Effector CD8-positive, alpha-beta T cell (primary cell): Measurements from ENCODE around the gene ZNRF3.

ENCODE experiments used
- DNase-seq: peaks from one replicate; lab custom pipeline; 2025; lab: John Stamatoyannopoulos, UW

Gene ZNRF3

DNA sequence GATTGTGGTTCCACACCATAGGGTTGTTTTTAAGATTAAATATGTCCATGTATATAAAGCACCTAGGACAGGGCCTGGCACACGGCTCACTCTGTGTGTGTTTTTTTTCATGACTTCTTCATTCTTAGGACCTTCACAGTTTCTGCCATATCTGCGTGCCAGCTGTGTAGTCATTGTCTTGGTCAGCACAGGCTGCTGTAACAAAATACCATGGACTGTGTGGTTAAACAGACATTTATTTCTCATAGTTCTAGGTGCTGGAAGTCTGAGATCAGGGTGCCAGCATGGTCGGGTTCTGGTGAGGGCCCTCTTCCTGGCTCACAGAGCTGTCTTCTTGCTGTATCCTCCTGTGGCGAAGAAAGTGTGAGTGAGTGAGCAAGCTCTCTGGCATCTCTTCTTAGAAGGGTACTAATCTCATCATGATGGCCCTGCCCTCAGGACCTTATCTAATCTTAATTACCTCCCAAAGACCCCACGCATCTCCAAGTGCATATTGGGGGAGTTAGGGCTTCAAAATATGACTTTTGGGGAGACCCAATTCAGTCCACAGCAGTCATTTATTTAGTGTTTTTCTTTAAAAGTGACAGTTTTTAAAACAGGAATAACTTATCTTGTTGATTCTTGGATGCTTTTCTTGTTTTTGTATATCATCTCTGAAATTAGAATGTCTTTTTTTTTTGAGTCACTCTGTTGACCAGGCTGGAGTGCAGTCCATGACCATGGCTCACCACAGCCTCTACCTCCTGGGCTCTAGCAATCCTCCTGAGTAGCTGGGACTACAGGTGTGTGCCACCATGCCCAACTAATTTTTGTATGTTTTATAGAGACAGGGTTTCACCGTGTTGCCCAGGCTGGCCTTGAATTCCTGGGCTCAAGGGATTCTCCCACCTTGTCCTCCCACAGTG is 70.9 kb downstream of the ZNRF3 start:
- DNase-seq = no peak

- DNase-seq = peak; percentile 47
Observed at GRCh38 chr22:28955817-28956216, 72.4 kb downstream of the ZNRF3 start.

GRCh38 chr22:28956506-28956905 is 73.1 kb downstream of the ZNRF3 start:
- no peak for DNase-seq

- DNase-seq = no peak
Observed at GRCh38 chr22:28958611-28959010, 75.2 kb downstream of the ZNRF3 start.

- no peak for DNase-seq
Observed at GRCh38 chr22:28962042-28962554, 78.7 kb downstream of the ZNRF3 start.

DNA sequence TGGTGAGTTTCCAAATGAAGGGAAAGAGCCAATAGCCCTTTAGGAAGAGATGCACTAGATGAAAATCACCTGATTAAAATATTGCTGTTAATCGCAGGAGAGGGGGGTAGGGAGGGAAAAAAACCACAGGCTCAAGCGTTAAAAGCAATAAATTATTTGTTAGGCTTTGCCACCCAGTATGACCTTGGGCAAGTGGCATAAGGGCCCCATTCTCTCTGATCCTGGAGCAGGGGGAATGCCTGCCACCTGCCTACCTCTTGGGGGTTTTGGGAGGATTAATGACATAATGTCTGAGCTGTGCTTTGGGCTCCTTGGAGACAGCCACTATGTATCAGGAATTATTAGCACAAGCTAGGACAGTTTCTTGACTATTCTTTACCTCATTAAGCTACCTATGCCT is 80.0 kb downstream of the ZNRF3 start:
- no peak for DNase-seq

GRCh38 chr22:28967163-28967665 is 83.8 kb downstream of the ZNRF3 start:
- no peak for DNase-seq

GRCh38 chr22:28967969-28968368 is 84.6 kb downstream of the ZNRF3 start:
- no peak for DNase-seq

DNA sequence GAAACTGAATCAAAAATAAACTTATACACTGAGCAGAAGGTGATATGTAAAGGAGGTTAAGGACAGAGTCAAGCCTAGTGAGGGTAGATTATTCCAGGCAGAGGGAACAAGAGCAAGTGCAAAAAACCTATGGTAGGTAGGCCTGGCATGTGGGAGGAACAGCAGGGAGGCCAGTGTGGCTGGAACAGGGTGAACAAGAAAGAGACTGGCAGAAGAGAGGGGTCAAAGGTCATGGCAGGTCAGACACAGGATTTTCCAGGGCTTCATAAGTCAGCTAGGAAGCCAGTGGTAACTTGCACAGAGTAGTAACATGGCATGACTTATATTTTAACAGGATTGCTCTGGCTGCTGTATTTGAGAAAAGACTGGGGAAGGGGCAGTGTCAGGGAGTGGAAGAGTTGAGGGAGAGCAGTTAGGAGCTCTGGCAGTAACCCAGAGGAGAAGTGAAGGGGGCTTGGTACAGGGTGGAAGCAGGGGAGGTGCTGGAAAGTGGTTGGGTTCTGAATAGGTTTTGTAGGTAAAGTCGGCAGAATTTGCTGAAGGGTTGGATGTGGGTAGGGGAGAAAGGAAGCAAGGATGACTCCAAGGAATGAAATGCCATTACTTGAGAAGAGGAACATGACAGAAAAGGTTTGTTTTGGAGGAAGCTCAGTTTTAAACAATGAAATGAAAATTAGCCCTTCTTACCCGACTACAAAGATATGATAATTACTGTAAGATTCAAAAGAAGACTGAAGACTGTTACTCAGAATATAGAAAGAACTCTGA is 86.2 kb downstream of the ZNRF3 start:
- no peak for DNase-seq

DNA sequence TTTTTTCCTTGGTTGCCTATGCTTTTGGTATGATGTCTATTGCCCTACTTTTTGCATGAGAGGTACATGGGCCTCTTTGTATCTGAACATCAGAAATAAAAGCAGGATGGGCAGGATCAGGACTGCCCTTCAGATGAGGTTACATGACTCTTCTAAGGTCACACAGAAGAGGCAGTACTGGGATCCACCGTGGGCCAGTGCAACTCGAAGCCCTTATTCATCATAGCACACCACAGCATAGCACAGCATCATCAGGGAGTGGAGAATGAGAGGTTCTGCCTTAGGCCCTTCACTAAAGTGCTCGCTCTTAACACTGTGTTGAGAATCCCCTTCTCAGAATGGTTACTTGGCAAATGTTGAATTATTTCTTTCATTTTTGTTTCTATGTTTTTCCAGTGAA is 90.0 kb downstream of the ZNRF3 start:
- DNase-seq = no peak

- no peak for DNase-seq
Observed at GRCh38 chr22:28977060-28977459, 93.7 kb downstream of the ZNRF3 start.

DNA sequence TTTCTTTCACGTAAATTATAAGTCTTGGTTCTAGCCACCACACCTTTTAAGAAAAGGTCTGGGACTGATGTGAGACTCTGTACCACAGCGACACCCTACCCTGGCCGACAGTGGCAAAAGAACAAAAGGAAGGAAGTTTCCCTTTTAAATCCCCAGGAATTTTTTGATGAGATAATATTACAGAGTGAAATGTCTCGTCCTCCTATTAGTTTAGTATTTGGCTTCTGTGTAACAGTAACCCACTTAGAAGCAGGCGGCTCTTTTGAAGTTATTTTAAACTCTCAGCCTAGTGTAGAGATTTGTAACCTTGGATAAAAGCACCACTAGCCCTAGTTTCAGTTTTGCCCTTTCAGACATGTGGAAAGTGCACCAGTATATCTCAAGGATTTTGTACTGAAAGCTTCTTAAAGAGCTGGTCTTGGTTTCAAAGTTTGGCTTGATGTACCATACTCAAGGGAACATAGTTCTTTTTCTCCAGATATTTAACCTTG is 94.2 kb downstream of the ZNRF3 start:
- no peak for DNase-seq

DNA sequence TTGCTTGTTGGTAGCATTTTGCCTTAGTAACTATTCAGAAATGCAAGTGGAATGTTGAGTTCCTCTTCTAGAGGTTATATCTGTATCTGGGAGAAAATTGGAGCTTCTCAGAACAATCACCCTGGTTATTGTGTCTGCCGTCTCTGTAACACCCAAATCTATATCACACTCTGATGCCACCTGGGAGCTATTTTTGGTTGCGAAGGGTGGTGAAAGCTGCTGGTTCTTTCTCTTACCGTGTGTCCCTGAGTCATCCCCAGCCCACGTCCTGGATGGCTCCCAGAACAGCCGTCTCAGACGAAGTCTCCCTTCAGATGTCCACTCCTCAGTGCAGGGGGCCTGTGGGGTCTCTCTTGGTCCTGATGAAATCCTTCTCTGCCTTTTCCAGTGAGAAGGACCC is 94.8 kb downstream of the ZNRF3 start:
- no peak for DNase-seq

DNA sequence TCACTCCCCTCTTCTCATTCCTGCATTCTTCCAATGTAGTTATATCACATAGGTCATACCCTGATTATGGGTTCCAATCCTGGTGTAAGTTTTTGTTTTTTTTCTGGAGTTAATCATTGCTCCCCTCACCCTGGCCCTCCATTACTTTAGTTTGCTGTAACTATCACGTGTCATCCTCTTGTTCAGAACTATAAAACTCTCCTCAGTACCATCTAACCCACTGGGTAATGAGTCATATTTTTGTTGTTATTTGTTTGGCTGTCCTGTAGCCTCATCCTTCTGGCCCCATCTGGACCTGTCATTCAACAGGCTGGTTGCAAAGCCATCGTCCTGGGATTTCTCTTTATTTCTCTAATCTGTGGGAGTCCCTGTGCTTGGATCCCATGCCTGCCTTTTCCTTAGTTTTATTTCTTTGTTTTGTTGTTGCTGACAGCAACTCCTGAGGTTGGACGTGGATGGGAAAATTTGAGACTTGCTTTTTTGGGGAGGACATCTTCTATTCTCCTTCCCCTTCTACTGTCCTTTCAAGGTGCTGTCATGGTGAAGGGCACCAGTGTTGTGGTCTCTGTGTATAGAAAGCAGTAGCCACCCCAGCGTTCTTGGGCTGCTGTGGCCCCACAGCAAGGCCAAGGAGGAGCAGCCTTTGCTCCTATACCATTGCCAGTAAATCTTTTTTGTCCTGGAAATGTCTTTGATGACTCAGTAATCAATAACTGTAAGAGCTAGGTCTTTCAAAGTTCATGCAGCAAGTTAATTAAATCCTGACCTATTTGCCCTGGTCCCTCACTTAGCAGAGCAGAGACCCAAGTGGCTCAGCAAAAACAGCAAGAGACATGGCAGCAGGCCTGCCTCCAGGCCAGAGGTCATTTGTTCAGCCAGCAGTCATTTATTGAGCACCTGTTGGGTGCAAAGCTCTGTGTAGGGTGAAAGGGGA is 95.8 kb downstream of the ZNRF3 start:
- no peak for DNase-seq

DNA sequence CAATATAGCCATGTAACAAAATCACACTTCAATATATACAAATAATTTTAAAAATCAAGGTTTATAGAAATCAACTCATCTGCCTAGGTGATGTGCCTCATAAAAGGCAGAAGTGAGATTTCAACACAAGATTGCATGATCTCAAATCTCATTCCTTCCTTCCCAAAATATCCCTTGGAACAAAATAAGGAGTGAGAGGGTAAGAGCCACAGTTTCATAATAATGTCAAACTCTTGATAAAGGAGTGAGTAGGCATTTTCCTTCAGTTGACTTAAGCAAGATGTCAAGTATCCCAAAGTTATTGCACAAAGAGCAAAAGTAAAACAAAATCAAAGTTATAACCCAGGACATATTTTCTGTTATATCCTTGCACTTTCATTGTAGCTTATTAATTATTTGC is 97.0 kb downstream of the ZNRF3 start:
- no peak for DNase-seq

DNA sequence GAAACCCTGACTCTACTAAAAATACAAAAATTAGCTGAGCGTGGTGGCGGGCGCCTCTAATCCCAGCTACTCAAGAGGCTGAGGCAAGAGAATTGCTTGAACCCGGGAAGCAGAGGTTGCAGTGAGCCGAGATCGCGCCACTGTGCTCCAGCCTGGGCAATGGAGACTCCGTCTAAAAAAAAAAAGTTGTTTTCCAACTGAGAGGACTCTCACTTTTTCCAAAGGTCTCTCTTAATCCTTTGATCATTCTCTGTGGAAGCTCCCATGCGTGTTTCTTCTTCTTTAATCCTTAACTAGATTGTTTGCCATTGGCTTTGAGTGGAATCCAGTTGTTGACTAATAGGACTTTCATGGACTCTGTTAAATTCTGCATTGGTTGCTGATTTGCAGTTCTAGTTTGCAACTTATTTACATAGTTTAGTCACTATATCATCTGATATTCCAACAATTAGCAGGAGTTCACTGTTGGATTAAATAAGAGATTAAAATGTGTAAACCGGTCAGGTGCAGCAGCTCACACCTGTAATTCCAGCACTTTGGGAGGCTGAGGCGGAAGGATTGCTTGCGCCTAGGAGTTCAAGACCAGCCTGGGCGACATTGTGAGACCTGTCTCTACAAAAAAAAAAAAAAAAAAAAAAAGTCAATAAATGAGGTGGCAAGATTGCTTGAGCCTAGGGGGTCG is 98.6 kb downstream of the ZNRF3 start:
- no peak for DNase-seq

DNA sequence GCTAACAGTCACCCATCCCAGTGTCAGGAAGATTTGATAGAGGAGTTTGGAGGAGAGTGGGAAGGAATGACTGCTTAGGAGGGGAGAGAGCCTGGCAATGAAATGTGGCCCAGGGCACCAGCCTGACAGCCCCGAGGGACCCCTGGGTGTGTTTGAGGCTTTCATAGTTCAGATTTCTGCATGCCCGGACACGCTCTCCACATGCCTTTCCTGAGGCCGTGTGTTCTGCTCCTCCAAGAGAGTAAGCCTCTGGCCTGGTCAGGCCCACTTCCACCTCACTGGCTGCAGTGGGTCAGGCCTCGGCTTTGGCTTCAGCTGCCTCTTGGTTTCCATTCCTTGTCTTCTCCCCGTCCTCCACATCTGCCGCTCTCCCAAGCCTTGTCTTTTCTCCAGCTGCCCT is 99.8 kb downstream of the ZNRF3 start:
- no peak for DNase-seq

DNA sequence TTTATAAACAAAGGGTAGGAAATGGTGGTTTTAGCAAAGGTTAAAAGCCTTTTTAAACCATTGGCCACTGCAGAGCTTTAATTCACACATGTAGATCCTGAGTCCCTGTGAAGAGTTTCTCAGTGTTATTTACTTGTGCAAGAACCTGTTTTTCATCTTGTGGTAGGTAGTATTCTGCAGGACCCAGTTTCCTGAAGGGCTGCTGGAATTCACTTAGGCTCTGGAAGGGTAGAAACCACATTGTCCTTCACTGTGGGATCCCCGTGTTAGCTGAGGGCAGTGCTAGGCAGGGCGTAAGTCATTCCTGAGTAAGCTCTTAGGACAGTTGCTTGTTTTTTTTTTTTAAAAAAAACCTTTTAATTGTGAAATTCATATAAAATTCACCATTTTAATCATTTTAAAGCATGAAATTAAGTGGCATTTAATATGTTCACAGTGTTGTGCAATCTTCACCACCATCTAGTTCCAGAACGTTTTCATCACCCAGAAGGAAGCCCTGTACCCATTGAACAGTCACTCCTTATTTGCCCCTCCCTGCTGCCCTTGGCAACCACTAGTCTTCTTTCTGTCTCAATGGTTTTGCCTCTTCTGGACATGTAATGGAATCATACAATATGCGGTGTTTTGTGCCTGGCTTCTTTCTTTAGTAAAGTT is 100.5 kb downstream of the ZNRF3 start:
- DNase-seq = no peak

GRCh38 chr22:28984482-28985158 is 101.2 kb downstream of the ZNRF3 start:
- no peak for DNase-seq
